SK-N-MC (cell line): ENCODE results near the gene L3MBTL4.

ENCODE experiments used
- EZH2 ChIP-seq: fragments of 200-600 bp; sonication (generic); IDR thresholded peaks from one replicate; pipeline ENCODE4 v1.6.1; 2017; ENCODE audit warnings: antibody characterized with exemption
- POLR2AphosphoS5 ChIP-seq: IDR thresholded peaks from 2 replicates; pipeline ENCODE4 v1.6.1; 2012; ENCODE audit warnings: mild to moderate bottlenecking, low read depth, low read length, borderline replicate concordance

DNA sequence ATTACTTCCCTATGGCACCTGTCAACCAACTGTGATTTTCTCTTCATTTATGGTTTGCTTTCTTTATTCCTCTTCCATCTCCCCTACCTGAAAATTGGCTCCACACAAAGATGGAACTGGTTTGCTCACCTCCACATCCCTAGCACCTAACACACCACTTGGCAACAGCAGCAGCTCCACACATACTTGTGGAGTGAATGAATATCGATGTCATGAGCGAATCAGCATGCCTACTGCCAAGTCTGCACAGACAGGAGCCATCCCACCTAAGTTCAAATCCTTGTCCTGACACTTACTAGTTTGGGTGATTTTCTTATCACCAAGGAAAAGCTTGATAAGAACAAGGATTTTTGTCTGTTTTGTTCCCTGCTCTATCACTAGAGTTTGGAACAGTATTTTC is 328.0 kb downstream of the L3MBTL4 start:
- TF ChIP-seq POLR2AphosphoS5 (no peak), EZH2 (no peak)
